Left colon (tissue), 2 donors: ENCODE measurements around the gene KCNJ13. TPM values are rescaled to one million over a fixed set of nuclear protein-coding genes. Genes with fewer than 3 reads are reported as not detected.

Source experiments
- total RNA-seq, 2 donors: library from RNA; stranded (reverse); fragmentation: NEBNext Ultra II Directional; extraction: Animal tissue kit (Norgen Biotek cat#: 25700); gene quantifications; one replicate each; pipeline ENCODE4 v1.2.1, GENCODE V29; 2021
- donor health status: DM: no; HTN: no; CAD: no.
- donor health status: DM: yes; HTN: yes; CAD: no.

Gene KCNJ13
- total RNA-seq, 2 donors from 2014 or later = not detected

Other genes with a start within 250 kb of the KCNJ13 start
- not detected for gene CHRNG, start 236.9 kb downstream of the KCNJ13 start, total RNA-seq
- 1 to 10 TPM; 4.4 to 4.5 TPM for gene TIGD1, start 226.0 kb downstream of the KCNJ13 start, total RNA-seq
- 100 to 1,000 TPM in 1 of 2 donors, 10 to 100 TPM in 1; 83.2 to 104 TPM for gene EIF4E2, start 225.9 kb downstream of the KCNJ13 start, total RNA-seq
- gene EFHD1, start 143.0 kb downstream of the KCNJ13 start, total RNA-seq = 1 to 10 TPM; 2.7 TPM
- gene GIGYF2, start 79.2 kb downstream of the KCNJ13 start, total RNA-seq = 10 to 100 TPM; 55.4 to 66.3 TPM
- gene SNORC, start 93.7 kb upstream of the KCNJ13 start, total RNA-seq = 10 to 100 TPM; 35.0 to 38.2 TPM
- 10 to 100 TPM; 34.4 to 41.4 TPM for gene NGEF, start 236.7 kb upstream of the KCNJ13 start, total RNA-seq